NCI-H82 treated with DMSO at 0.1 percent for 48 hours (cell line): ENCODE data around the gene PWWP2B.
"Not testable (repeated sequence)": the region's sequence is repeated elsewhere in the genome, so short reads cannot be mapped to it uniquely, and the experiment has no call there.

Experiments used
- DNase-seq: peaks from one replicate; lab custom pipeline; 2025; ENCODE audit not compliant: unreplicated experiment; lab: John Stamatoyannopoulos, UW

Gene PWWP2B

DNA sequence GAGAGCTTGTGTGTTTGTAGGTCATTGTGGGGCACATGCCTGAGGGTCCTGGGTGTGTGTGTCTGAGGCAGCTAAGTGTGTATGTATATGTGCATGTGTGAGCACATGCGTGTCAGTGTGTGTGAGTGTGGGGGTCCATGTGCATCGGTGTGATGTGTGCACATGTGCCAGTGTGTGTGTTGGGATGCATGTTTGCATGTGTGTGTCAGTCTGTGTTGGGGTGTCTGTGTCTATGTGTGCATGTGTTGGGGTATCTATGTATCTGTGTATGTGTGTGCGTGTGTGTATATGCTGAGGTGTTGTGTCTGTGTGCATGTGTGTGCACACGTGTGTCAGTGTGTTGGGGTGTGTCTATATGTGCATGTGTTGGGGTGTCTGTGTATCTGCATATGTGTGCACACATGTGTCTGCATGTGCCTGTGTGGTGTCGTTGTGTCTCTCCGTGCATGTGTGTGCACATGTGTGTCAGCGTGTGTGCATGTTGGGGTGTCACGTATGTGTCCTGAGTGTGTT, 33.3 kb downstream of the PWWP2B start:
- DNase-seq: no peak

DNA sequence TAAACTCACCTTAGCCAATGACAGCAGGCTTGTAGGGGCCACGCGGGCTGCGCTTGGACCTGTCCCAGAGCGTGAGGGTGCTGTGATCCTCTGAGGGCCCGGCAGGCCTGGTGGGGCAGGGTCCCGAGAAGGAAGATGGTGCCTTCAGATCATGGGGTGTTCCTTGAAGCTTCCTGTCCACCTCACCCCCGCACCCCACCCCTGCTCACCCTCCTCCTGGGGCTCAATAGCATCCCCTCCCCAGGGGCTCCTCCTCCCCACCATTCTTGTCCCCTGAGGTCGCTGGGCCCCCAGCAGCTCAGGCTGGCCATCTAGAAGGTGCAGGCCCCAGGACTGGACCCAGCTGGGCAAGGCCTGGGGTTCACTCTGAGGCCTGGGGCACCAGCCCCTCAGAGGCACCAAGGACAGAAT, 33.9 kb downstream of the PWWP2B start:
- DNase-seq: no peak

DNA sequence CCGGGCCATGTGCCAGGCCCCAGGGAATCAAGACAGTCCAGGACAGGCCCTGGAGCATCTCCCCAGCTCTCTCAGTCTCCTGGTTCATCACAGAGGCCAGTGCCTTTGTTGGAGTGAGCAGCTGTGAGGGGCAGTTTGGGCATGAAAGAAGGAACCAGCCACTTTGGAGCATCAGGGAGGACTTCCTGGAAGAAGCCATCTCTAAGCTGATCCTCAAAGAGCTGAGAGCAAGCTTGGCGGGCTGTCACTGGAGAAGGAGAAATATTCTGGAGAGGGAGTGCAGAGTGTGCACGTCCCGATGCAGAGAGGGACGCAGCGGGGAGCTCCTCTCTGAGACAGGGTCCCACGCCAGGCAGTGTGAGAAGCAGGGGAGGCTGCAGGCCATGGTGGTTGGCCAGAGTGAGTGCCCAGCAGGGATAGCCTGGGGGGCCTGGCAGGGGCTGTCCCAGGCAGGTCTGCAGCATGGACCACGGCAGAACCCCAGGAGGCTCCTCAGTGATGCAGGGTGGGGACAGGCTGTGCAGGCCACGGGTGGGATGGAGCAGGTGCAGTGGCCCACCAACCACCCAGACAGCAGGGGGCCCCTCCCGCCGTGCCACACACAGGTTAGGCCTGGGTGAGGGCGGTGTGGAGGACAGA, 34.7 kb downstream of the PWWP2B start:
- DNase-seq: no peak

DNA sequence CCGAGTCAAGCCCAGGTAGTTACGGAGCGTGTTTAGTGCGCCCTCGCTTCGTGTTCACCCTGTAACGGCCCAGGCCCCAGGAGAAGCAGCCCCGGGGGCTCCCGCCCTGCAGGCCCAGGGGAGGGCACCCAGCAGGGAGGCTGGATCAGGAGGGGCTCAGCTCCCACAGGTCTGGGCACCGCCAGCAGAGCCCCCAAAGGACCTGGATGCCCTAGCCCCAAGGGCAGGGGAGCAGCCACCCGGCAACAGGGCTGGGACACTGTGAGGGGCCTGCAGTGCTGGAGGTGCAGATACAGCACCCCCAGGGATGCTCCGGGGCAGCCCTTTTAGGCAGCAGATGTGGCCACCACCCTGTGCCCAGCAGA, 35.2 kb downstream of the PWWP2B start:
- no peak for DNase-seq

DNA sequence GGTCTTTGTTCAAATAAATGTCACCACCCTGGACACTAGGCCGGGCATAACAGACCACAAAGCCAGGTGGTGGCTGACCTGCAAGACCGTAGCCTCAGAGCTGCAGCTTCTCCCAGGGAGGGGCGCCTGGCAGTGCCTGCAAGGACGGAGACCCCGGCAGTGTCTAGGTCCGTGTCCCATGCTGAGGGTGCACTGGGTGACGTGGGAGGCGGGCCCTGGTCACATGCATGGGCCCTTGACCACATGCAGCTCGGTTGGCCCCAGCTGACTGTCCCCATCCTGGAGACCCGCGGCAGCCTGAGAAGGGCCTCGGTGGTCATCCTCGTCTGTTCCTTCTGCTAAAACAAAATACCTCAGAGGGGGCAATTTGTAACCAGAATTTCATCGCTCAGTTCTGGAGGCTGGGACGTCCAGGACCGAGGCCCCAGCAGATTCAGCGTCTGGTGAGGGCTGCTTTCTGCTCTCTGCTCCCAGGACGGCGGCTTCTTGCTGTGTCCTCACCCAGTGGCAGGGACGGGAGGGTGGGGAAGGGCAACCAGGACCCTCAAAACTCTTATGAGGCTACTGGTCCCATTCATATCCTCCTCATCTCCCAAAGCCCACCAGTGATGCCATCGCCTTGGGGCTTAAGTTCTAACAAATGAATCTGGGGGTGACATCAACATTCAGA, 36.8 kb downstream of the PWWP2B start:
- no peak for DNase-seq

DNA sequence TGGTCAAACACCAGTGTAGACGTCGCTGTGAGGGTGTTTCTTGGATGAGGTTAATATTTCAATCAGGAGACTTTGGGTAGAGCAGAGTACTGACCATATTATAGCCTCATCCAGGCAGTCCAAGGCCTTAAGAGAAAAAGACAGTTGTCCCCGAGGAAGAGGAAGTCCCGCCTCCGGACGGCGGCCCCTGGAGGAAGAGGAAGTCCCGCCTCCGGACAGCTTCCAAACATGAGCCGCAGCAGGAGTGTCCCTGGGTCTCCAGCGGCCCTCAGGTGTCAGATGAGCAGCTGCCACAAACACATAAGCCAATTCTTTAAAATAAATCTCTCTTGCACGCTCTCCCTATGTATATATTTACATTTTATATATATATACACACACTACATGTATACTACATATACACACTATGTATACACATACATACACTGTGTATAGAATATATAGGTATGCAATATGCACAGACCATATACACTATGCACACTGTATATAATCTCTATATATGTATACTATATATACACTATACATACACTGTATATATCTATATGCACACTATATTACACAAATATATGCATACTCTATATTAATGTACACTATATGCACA, 37.5 kb downstream of the PWWP2B start:
- DNase-seq: no peak

DNA sequence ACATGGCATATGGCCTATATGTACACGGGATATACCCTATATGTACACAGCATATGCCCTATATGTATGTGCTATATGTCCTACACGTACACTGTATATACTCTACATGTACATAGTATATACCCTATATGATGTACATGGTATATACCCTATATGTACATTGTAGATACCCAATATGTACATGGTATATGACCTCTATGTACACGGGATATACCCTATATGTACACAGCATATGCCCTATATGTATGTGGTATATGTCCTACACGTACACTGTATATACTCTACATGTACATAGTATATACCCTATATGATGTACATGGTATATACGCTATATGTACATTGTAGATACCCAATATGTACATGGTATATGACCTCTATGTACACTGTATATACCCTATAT, 38.3 kb downstream of the PWWP2B start:
- not testable (repeated sequence) for DNase-seq

DNA sequence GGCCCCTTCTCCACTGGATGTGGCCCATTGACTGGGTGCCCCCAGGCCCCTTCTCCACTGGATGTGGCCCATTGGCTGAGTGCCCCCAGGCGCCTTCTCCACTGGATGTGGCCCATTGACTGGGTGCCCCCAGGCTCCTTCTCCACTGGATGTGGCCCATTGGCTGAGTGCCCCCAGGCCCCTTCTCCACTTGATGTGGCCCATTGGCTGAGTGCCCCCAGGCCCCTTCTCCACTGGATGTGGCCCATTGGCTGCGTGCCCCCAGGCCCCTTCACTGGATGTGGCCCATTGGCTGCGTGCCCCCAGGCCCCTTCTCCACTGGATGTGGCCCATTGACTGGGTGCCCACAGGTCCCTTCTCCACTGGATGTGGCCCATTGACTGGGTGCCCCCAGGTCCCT, 39.1 kb downstream of the PWWP2B start:
- DNase-seq: not testable (repeated sequence)

DNA sequence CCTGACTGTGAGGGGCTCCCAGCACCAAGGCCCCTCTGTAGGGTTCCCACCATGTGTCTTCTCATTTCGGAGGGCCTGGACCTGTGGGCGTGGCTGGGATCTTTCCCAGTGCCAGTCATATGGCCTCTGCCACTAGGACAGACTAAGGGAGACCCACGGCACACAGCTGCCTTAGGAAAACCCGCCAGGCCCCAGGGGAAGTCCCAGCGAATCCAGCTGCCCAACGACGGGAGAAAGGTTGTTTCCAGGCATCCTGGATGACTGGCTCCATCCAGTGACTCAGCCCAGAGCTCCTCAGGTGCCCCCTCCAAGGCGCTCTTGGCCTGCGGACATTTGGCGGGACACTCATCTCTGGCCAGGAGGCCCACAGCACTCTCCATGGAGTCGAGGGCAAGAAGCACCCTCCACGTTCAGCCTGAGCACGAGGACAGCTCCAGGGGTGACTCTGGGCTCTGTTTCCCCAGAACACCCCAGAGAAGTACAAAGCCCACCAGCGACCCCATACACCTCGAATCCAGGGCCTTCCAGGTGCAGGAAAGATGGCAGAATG, 39.9 kb downstream of the PWWP2B start:
- DNase-seq: no peak

DNA sequence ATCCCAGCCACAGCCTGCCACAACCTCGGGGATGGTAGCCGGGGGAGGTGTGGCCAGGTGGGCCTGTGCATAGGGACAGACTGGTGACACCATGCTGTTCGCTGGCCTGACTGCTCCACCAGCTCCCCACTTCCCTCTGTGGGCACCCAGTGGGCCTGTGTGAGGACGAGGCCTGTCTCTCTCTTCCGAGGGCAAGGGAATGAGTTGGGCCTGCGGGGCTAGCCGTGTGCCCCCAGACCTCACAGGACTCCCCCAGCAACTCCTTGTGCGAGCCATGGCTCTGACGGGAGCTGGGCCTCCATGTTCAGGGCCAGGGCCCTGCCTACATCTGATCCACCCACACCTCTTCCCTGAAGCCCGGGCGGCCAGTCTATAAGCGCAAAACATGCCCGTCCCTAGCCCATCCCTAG, 40.5 kb downstream of the PWWP2B start:
- no peak for DNase-seq

DNA sequence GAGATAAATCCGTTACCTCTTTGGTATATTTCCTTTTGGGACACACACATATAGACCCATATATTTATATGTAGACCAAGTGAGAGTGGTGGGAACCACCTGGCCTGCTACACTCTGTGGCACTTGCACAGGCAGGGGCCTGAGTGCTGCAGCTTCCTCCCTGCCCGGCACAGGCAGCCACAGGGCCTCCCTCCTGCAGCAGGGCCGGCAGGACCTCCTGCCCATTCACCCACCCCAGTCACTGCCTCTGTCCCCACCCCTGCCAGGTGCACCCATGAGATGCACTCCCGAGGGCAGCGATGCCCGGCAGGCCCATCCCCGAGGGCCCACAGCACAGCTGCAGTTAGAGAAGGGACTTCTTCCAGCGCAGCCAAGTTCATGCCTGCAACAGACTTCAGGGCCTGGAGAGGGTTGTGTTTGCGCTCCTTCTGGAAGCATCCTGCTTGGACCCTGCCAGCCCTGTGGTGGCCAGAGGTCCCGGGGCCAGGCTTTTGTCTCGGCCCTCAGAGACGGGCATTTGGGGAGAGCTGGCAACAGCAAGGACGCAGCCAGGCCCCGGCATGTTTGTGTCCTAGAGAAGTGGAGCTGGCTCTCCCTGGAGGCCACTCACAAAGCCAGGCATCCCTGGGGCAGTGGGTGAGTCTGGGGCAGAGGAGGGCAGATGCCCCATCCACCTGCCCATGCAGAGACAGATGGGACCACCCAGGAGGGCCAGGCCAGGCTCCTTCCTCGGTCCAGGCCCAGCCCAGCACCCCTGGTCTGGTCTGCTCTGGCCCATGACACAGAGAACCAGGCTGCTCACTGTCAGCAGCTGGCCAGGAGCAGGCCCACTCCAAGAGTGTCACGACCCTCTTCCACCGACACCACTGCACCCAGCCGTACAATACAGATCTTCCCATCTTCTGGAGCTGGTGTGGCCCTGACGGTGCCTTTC, 41.4 kb downstream of the PWWP2B start:
- DNase-seq: no peak

DNA sequence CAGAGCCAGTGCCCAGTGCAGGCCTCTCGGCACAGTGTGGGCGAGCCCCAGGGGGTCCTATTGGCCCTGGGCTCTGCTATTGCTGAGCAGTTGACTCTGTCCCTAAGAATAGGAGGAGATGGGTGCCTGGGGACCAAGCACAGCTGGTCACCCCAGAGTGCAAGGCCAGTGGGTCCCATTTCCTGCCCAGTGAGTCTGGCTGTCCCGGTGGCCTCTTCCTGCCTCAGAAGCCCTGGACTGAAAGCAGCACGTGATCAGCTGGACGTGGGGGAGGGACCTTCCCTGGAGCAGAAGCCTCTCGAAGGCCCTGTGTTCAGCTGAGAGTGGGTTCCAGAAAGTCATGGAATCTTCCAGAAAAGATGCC, 42.0 kb downstream of the PWWP2B start:
- DNase-seq: no peak

DNA sequence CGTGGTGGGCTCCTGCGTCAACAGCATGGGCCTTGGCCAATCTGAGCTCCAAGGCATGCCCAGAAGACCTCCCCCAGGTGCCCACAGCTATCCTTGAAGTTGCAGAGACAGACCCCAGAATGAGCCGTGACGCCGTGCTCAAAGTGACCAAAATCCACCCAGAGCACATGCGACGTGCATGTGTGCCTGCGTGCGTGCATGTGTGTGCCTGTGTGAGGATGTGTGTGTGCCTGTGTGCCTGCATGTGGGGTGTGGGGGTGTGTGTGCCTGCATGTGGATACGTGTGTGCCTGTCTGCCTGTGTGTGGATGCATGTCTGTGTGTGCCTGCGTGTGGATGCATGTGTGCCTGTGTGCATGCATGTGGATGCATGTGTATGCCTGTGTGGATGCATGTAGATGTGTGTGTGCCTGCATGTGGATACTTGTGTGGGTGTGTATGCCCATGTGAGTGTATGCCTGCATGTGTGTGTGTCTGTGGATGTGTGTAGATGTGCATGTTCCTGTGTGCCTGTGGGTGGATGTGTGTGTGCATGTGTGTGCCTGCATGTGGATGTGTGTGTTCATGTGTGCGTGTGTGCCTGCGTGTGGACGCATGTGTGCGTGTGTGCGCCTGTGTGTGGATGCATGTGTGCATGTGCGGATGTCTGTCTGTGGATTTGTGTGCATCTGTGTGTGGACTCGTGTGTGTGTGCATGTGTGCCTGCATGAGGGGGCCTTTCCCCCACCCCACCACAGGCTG, 42.6 kb downstream of the PWWP2B start:
- no peak for DNase-seq

DNA sequence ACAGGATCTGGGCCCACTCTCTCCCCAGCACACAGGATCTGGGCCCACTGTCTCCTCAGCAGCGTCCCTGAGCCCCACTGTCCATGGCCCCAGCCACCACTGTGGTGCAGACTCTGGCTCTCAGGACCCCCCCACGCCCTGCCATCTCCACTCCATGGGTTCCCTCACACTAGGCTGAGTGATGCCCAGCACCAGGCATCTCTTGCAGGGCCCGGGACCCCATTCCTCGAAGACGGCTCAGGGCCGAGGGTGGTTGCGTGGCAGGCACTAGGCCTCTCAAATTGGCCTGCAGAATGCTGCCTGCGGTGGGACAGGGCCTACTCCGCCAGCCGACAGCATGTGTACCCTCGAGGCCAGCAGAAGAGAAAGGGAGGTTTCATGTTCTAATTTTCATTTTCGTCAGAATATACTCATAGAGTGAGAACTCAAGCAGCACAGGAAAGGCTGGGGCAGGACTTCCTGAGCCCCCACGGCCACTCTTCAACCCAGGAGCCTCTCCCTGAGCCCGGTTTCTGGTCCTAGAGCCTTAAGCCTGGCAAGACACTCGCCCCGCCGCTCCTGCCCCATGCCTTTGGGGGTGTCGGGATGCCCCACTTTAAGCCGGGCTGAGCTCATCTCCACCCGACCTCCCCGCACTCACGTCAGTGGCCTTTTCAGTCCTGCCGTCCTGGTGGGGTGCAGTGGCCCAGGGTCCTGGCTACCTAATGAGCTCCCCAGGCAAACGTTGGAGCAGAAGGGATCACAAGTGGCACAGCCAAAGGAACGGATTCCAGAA, 44.0 kb downstream of the PWWP2B start:
- DNase-seq: no peak

DNA sequence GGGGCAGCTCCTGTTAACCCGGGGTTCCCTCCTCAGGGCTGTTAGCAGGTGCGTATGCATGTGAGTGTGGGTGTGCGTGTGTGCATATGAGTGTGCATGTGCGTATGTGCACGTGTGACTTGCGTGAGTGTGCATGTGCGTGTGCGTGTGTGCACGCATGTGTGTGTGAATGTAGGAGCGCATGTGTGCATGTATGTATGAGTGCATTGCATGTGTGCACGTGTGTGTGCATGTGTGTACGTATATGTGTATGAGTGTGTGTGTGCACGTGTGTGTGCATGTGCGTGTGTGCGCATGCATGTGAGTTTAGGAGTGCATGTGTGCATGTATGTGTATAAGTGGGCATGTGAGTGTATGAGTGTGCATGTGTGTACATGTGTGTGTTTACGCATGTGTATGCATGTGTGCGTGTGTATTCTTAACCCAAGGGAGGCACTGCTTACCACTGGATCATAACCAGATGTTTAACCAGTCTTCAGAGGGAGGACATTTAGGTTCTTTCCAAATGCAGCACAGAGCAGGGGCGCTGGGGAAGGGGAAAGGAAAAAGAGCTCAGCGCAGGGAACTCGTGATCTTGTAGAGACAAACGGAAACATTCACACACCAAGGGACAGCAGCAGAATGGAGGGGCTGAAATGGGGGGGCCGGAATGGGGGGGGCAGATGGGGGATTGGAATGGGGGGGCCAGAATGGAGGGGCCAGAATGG, 45.0 kb downstream of the PWWP2B start:
- no peak for DNase-seq

DNA sequence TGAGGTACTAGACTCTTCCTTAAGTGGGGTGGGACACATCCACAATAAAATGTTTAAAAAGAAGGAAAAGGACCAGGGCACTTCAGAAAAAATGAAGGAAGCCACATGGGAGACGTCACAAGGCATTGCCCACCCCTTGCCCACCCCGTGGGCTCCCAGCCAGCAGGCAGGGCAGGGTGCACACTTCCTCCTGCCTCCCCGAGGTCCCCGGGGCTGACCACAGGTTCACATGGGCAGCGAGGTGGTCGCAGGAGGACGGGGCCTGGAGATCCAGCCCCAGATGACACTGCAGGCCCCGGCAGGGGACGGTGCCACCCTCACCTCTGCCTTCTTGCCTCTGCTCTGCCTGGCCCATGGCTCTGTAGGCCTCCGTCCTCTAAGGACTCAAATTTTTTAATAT, 45.6 kb downstream of the PWWP2B start:
- no peak for DNase-seq

DNA sequence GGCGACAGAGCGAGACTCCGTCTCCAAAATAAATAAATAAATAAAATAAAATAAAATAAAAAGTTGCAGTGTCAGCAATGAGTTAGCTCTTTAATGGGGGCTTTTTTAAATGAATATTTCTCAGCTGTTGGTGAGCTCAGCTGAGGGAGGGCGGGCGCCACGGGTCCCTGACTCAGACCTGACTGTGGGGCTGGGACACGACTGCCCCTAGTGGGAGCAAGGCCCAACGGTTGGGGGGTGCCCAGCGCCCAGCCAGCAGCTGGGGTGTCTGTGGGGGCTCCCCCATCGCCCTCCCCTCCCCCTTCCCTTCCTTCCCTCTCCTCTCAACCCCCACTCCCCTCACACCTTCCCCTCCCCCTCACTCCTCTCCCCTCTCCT, 46.6 kb downstream of the PWWP2B start:
- DNase-seq: no peak

DNA sequence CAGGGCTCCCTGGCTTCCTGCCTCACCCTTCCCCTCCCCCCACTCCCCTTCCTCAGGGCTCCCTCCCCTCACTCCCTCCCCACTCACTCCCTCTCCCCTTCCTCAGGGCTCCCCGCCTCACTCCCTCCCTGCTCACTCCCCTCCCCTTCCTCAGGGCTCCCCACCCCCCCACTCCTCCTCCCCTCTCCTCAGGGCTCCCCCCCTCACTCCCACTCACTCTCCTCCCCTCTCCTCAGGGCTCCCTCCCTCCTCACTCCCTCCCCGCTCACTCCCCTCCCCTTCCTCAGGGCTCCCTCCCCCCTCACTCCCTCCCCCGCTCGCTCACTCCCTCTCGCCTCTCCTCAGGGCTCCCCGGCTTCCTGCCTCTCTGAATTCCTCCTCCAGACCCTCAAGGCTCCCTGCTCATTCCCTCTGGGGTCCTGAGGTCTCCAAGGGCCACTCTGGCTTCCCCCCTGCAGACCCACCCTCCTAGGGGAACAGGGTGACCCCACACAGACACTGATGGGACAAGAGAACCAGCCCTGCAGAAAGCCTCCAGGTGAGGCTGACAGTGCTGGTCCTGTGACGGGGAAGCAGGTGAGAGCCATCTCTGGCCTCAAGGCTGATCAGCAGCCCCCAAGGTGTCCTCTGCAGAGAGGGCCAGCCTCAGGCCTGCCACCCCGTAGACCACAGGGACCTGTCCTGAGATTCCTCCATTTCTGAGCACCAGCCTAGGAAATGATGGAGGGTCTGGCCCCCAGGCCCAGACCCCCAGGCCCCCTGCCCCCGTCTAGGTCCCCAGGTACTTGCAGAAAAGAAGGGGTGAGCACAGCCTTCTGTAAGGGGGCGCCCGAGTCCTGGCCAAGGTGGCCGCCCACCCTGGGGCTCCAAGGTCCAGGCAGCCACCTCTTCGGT, 47.2 kb downstream of the PWWP2B start:
- DNase-seq: no peak
